Upper lobe of left lung (tissue), 6 donors: ENCODE measurements around the gene CHCHD6. TPM values are rescaled to one million over a fixed set of nuclear protein-coding genes. Genes with fewer than 3 reads are reported as not detected.

Experiments
- ATAC-seq, 2 donors: fragments of 200-7000 bp; cut with Tn5 transposase; one replicate each; pipeline ENCODE4 v1.9.1; 2022; ENCODE audit warnings: mild to moderate bottlenecking in 2 of 2, moderate library complexity in 2 of 2; ENCODE audit not compliant: low FRiP score in 2 of 2
- DNase-seq, 2 donors: peaks; one replicate each; pipeline ENCODE4 v3.0.0-alpha.2; 2019 to 2020
- H3K27ac ChIP-seq, 4 donors: fragments of 200-600 bp; sonication (generic); one replicate each; pipeline ENCODE4 v1.5.1; 2016 to 2019
- H3K27me3 ChIP-seq, 4 donors: fragments of 200-600 bp; sonication (generic); one replicate each; pipeline ENCODE4 v1.5.1; 2017 to 2019
- H3K36me3 ChIP-seq, 4 donors: fragments of 200-600 bp; sonication (generic); one replicate each; pipeline ENCODE4 v1.5.1; 2016 to 2019
- H3K4me1 ChIP-seq, 4 donors: fragments of 200-600 bp; sonication (generic); one replicate each; pipeline ENCODE4 v1.5.1; 2018 to 2019
- H3K4me3 ChIP-seq, 4 donors: fragments of 200-600 bp; sonication (generic); one replicate each; pipeline ENCODE4 v1.5.1; 2017 to 2019; ENCODE audit warnings: mild to moderate bottlenecking in 2 of 4, moderate library complexity in 1 of 4
- H3K9me3 ChIP-seq, 4 donors: fragments of 200-600 bp; sonication (generic); one replicate each; pipeline ENCODE4 v1.5.1; 2018 to 2019
- EP300 ChIP-seq, 4 donors: sonication (generic); formaldehyde crosslinking; IDR thresholded peaks; one replicate each; pipeline ENCODE4 v1.5.1; 2017; ENCODE audit warnings: antibody characterized with exemption in 4 of 4, control low read depth in 2 of 4
- POLR2A ChIP-seq, 4 donors: fragments of 450-650 bp; IDR thresholded peaks; one replicate each; pipeline ENCODE4 v1.5.1; 2016 to 2017; ENCODE audit warnings: antibody characterized with exemption in 4 of 4, mild to moderate bottlenecking in 2 of 4
- POLR2AphosphoS5 ChIP-seq, 2 donors: sonication (generic); formaldehyde crosslinking; IDR thresholded peaks; one replicate each; pipeline ENCODE4 v1.5.1; 2017; ENCODE audit warnings: antibody characterized with exemption in 2 of 2
- WGBS, 2 donors: methylation state at CpG; one replicate each; pipeline ENCODE4 v1.1.5; 2017 to 2018; 5-methylcytosine and 5-hydroxymethylcytosine counted together
- total RNA-seq, 6 donors: library from RNA; depleted of rRNA in 4 of 6; stranded (reverse); fragments of >200 nt in 4 of 6; gene quantifications; one replicate each; pipeline versions ENCODE4 v1.1.0 to v1.2.1, GENCODE V29; 2016 to 2021
- TF ChIP-seq, protein P1 (sequence below), 6 experiments: fragments of 450-650 bp in 4 of 6; fragments of 200-600 bp in 2 of 6; sonication (generic) in 2 of 6; IDR thresholded peaks; one replicate each; pipeline ENCODE4 v1.5.1; 2016 to 2019; ENCODE audit warnings: antibody characterized with exemption in 6 of 6
- donor health status: DM: no; HTN: no; CAD: no; lungs with moderate emphysema.
- donor health status: DM: no; HTN: yes; CAD: no; lungs with severe emphysema.

CHCHD6 gene
- total RNA-seq, 6 donors from 2014 or later: 16.6 to 35.6 (median 21.8) TPM

DNA sequence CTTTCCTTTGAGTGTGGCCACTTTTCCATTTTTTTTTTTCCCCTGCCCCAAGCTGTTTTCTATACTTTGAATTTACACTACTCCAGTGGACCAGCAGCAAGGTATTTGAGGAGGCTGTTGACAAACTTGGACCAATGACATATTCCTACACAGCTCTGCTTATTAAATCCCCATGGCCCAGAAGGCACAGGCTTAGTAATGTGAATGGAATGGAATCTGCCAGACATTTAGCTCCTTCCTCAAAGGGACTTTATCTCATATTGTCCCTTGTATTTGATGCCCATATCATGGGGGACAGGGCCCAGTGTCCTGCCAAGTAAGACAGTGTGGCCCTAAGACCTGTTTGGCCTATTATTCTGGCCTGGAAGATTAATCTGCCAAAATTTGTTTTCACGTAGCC, 107.5 kb downstream of the CHCHD6 start:
- H3K4me3 ChIP-seq: no peak overlapping the region
- ATAC-seq (peak in 1 of 2 donors; percentile 12), DNase-seq (no peak)
- no peaks in the 10 kb centered on the region for H3K27me3 ChIP-seq
- H3K36me3 ChIP-seq: no peaks in the 10 kb centered on the region
- no peaks in the 10 kb centered on the region for H3K9me3 ChIP-seq
- TF ChIP-seq POLR2AphosphoS5 (IDR thresholded peaks at IDR 0.05): no peak
- TF ChIP-seq, protein P1, sequence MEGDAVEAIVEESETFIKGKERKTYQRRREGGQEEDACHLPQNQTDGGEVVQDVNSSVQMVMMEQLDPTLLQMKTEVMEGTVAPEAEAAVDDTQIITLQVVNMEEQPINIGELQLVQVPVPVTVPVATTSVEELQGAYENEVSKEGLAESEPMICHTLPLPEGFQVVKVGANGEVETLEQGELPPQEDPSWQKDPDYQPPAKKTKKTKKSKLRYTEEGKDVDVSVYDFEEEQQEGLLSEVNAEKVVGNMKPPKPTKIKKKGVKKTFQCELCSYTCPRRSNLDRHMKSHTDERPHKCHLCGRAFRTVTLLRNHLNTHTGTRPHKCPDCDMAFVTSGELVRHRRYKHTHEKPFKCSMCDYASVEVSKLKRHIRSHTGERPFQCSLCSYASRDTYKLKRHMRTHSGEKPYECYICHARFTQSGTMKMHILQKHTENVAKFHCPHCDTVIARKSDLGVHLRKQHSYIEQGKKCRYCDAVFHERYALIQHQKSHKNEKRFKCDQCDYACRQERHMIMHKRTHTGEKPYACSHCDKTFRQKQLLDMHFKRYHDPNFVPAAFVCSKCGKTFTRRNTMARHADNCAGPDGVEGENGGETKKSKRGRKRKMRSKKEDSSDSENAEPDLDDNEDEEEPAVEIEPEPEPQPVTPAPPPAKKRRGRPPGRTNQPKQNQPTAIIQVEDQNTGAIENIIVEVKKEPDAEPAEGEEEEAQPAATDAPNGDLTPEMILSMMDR (IDR thresholded peaks at IDR 0.05): no peak
- no peak for TF ChIP-seq POLR2A (IDR thresholded peaks at IDR 0.05)
- TF ChIP-seq EP300 (IDR thresholded peaks at IDR 0.05): no peak
- WGBS, 2 donors: 92 to 100% methylated on average over 1 of the region's 1 CpG
- no peak overlapping the region for H3K27ac ChIP-seq
- no peaks in the 10 kb centered on the region for H3K4me1 ChIP-seq

DNA sequence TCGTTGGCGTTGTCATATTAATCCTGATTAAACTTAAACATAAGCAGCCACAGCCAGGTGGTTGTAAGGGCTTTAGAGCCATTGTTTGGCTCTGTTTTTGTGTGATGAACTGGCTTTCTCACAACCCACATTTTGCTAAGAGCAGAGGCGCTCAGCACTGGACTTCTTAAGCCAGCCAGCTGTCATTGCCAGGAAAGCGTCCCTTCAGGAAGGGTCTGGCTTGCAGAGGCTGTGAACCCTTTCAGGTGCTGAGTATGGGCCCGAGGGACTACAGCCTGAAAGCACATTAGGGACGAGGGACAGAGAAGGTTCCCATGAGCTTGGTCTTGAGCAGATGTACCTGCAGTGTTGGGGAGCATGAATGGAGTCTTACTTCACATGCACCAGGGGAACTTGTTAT, 112.3 kb downstream of the CHCHD6 start:
- no peak for ATAC-seq
- Histone ChIP-seq H3K27me3 (no peaks in the 10 kb centered on the region), H3K36me3 (no peaks in the 10 kb centered on the region), H3K9me3 (no peaks in the 10 kb centered on the region), H3K27ac (no peak overlapping the region), H3K4me3 (no peak overlapping the region), H3K4me1 (peaks cover 6 to 9% (median 8%) of the 10 kb centered on the region in 4 donors)
- WGBS, 2 donors: 90 to 97% methylated on average over 6 of the region's 6 CpGs
- no peak for DNase-seq
- no peak for TF ChIP-seq EP300 (IDR thresholded peaks at IDR 0.05)
- no peak for TF ChIP-seq POLR2A (IDR thresholded peaks at IDR 0.05)
- no peak for TF ChIP-seq POLR2AphosphoS5 (IDR thresholded peaks at IDR 0.05)
- TF ChIP-seq, protein P1 (IDR thresholded peaks at IDR 0.05): no peak

DNA sequence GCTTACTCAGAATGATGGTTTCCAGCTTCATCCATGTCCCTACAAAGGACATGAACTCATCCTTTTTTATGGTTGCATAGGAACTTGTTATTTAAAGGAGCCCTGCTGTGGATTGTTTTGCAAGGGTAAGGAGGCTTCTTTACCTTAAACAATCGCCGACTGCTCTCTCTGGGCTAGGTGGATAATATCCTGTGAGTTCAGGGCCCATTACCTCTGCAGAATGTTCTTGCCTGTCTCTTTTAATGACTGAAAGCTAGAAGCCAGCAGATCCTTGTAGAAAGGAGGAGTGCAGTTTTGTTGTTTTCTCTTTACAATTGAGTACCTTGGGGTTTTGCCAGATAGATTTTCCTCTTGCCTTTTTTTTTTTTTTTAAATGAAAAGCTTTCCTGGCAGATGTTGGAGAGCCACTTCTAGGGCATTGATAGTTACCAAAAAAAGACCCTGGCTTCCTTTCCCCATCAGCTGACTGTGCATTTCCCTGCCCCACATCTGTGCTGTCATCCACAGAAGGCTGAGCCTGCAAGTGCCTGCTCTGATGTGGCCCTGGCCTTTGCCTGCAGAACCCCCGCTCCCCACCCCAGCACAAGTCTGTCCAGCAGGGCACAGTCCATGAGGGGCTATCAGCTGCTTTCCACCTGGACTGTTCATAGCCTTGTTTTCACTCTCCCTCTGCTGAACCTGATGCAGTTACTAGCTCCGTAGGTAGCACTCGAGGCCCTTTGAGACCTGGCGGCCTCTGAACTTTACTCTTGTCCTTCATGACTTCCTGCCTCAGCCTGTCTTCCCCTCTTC, 113.1 kb downstream of the CHCHD6 start:
- ATAC-seq (peak in 1 of 2 donors; percentile 53), DNase-seq (no peak)
- TF ChIP-seq POLR2A (IDR thresholded peaks at IDR 0.05): no peak
- TF ChIP-seq POLR2AphosphoS5 (IDR thresholded peaks at IDR 0.05): no peak
- TF ChIP-seq, protein P1 (IDR thresholded peaks at IDR 0.05): no peak
- TF ChIP-seq EP300 (IDR thresholded peaks at IDR 0.05): no peak
- H3K27me3 ChIP-seq: no peaks in the 10 kb centered on the region
- no peak overlapping the region for H3K27ac ChIP-seq
- peaks cover 6 to 9% (median 8%) of the 10 kb centered on the region in 4 donors for H3K4me1 ChIP-seq
- no peaks in the 10 kb centered on the region for H3K36me3 ChIP-seq
- no peaks in the 10 kb centered on the region for H3K9me3 ChIP-seq
- WGBS, 2 donors: 69 to 79% methylated on average over 6 of the region's 6 CpGs
- no peak overlapping the region for H3K4me3 ChIP-seq

DNA sequence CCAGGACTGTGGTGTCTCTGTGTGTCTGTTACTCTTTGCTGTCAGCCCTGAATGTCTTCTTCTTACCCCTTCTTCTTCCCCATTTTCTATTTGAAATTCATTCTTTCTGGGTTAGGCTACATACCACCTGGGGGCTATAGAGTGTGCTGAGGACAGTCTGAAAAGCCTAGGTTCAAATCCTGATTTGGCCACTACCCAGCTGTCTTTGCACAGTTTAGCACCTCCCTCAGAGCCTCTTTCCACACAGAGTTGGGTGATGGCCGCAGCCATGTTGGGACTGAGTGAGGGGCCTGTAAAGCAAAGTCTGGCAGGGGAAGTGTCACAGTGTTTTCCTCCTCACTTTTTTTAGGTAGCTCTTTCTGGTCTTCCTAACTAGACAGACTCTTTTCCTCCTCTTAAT, 113.7 kb downstream of the CHCHD6 start:
- H3K4me3 ChIP-seq: no peak overlapping the region
- peaks cover 6 to 9% (median 8%) of the 10 kb centered on the region in 4 donors for H3K4me1 ChIP-seq
- no peaks in the 10 kb centered on the region for H3K36me3 ChIP-seq
- DNase-seq: no peak
- no peak overlapping the region for H3K27ac ChIP-seq
- H3K27me3 ChIP-seq: no peaks in the 10 kb centered on the region
- peak in 1 of 2 donors; percentile 24 for ATAC-seq
- 95 to 100% methylated on average over 1 of the region's 1 CpG for WGBS, 2 donors
- H3K9me3 ChIP-seq: no peaks in the 10 kb centered on the region
- TF ChIP-seq EP300 (IDR thresholded peaks at IDR 0.05) (no peak), POLR2A (IDR thresholded peaks at IDR 0.05) (no peak), POLR2AphosphoS5 (IDR thresholded peaks at IDR 0.05) (no peak)
- TF ChIP-seq, protein P1 (IDR thresholded peaks at IDR 0.05): no peak
